HG02852 (cell line): ENCODE measurements around the gene FSTL5.
"Not testable (repeated sequence)": the region's sequence is repeated elsewhere in the genome, so short reads cannot be mapped to it uniquely, and the experiment has no call there.

Source experiments
- ATAC-seq: cut with Tn5 transposase; IDR thresholded peaks from one replicate; pipeline ENCODE4 v1.9.1; 2021; ENCODE audit warnings: mild to moderate bottlenecking, moderate library complexity; ENCODE audit not compliant: unreplicated experiment

FSTL5 gene

DNA sequence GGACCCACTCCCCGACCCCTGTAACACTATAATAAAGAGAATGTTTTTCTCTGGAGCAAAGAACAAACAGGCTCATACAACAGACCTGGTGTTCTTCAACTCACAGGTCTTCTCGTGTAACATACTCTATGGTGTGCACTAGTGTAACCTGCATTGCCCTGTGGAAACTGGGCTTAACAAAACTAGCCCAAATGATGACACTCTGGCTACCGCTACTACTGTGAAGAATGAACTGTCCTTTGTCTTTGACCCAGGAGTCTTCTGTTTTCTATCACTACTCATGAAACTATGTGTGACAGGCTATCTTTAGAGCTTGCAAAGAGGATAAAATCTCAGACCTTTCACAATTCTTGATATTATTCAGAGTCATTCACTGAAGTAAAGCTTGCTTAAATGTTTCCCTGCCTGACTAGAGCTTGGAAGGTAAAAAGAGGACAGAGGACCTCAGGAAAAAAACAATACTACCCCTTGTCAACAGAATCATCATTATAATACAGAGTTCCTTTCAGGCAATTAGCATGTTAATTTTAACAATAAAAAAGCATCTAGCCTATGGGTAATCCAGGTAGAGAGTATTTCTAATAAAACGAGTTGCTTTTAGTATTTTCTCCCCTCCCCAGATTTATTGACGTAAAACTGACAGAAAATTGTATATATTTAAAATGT lies 59.2 kb downstream of the FSTL5 start:
- no peak for ATAC-seq

DNA sequence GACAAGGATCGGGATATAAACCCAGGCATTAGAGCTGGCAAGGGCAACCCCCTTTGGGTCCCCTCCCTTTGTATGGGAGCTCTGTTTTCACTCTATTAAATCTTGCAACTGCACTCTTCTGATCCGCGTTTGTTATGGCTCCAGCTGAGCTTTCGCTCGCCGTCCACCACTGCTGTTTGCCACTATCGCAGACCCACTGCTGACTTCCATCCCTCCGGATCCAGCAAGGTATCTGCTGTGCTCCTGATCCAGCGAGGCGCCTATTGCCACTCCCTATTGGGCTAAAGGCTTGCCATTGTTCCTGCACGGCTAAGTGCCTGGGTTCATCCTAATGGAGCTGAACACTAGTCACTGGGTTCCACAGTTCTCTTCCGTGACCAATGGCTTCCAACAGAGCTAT lies 59.9 kb downstream of the FSTL5 start:
- ATAC-seq = not testable (repeated sequence)

DNA sequence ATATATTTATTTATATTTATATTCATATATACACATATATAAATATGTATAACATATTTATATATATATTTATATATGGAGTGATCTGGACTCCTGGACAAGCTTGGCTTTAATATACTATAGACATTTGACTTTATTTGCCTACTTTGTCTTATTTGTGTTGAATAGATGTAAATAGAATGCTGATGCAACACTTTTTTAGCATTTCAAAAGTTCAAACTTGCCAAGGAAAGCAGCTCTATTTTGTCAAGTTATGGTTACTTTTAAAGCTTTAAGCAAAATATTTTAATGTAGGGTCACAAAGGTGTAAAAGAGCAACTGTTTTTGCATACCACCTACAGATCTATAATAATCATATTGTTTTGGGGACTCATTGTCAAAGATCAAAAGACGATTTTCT lies 61.1 kb downstream of the FSTL5 start:
- ATAC-seq = no peak

DNA sequence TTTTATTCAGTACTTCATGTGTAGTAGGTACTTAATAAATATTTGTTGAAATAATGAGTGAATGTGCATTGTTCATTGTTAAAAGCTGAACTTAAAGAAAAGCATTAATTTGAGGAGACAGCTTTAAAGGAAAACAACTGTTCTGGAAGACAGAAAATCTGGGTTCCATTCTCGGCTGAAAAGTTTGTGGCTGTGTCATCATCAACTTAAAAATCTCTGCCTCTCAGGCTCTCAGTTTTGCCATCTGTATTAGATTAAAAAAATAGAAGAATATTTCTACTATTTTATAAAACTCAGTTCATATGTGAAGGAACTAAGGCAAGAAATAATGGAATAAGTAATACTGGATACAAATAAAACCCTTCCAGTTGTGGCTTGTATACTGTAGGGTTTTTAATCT lies 62.5 kb downstream of the FSTL5 start:
- ATAC-seq = no peak

DNA sequence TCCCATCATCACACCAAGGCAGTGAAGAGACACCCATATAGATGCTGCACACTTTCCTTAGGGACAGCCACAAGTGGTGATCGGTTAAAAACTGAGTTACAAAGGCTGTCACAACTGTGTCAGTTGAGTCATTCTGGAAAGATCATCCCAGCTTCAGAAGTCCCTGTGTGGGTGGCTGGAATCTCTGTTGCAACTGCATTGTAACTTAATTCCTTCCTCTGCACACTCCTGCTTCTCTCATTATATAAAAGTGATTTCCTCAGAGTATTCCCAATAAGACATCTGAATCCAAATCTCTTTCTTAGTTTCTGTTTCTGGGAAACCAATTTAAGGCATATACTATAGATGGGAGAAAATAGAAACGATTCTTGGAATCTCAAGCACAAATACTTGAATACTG lies 88.1 kb downstream of the FSTL5 start:
- no peak for ATAC-seq

DNA sequence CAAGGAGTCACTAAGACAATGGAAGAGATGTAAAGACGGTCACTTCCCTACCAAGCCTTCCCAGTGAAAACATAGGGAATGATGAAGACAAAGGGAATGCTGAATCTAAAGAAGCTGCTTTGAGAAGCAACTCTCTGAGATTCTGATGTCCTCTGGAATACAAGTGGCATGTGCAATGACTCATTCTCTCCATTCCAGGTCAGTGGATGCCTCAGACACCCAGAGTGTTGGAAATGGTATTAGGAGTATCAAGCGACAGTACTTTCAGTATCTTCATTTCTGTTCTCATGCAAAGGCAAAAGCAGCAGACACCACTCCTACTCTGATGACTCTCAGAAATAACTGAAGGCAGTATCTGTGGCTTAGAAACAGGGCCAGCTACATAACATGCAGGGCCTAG lies 102.6 kb downstream of the FSTL5 start:
- ATAC-seq = no peak

DNA sequence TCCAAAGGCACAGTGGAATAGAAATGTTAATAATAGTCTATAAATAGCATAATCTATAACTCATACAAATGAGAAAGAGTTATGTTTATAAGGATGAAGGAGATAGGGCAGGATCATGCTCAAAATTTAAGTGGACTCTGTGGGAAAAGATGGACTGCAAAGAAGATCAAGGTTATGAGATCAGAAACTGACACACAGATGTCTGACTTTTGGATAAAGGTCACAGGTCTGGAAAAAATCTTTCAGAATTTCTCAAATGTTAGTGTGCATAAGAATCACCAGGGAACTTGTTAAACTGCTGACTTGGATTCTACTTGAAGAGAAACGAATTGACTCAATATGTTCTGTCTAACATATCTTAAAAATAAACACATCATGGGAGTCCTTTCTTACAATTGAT lies 104.1 kb downstream of the FSTL5 start:
- ATAC-seq = no peak

DNA sequence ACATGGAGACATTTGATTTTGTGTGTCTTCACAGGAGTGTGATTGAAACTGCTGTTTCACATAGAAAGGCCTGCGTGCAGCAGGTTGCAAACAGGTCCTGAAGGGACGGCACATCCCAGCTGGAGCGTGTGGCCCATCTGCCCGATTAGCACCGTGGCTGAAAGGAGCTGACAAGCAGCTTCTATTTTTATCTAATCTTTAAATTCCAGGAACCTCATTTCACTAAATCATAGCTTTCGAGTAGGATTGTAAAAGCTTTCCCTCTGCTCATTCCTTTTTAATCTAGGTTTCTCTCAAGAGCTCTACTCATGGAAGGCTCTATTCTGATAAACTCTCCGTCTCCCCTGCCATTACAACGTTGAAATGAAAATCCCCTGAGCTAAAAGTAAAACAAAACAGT lies 106.8 kb downstream of the FSTL5 start:
- ATAC-seq = no peak

DNA sequence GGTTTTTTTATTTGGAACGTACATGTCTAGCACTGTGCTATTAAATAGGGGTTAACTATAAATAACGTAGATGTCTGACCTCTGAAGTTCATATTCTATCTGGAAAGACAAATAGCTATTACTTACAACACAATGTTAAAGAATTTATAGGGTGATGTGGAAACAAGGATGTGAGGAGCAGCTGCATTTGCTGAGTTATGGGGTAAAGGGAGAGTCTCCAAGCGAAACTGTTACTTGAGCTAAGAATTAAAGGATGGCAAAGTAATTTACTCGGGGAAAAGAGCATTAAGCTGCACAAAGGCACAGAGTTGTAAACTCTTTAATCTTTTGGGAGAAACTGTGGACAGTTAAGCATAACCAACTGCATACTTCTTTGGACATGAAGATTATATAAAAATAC lies 117.7 kb downstream of the FSTL5 start:
- ATAC-seq = no peak

DNA sequence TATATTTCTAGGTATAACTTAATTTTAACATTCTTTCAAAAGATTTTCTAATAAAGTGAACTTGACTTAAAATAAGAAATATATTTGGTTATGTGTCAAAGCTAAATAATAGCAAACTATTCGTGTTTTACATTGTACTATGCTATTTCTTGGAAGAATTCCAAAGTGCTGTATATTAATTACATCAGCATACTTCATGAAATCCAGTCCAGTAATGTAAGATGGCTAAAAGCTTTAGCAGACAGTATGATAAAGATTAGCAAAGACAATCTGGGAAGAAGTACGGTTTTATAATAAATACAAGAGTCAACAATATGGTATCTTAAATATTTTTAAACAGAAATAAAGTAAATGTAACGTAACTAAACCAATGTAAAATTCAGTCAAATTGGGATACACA lies 125.7 kb downstream of the FSTL5 start:
- ATAC-seq = no peak

DNA sequence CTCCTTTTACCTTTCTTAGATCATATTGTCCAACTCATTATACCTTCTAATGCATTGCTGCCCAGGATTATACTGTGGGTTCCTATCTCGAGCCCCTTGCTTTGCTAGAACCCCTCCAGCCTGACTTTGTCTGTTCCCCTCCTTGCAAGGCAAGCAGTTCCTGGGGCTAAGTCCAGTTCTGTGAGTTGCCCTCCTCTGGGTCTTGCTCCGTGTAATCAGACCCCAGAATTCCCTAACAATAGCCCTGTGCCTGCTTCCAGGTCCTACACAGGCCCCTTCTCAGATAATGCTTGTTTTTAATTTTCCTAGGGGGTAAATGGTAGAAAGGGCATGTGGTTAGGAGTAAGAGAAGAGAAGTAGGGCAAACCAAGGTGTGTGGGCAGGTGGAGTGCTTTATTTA lies 145.9 kb downstream of the FSTL5 start:
- no peak for ATAC-seq

DNA sequence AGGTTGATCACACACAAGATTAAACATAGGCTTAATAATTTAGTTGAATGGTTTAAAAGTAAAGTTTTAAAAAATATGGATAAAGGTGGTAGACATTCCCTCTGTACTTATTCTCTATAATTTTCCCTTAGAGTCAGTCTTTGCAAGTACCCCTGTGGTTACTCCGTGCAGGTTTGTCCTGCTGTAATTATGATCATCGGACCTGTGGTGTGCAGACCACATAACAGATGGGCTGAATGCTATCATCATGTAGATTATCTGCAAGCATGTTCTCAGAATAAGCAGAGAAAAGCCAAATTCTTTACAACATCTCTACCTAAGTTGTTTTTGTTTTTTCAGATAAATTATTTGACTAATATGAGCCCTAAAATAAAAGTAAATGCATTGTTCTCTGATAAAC lies 146.8 kb downstream of the FSTL5 start:
- ATAC-seq = no peak

DNA sequence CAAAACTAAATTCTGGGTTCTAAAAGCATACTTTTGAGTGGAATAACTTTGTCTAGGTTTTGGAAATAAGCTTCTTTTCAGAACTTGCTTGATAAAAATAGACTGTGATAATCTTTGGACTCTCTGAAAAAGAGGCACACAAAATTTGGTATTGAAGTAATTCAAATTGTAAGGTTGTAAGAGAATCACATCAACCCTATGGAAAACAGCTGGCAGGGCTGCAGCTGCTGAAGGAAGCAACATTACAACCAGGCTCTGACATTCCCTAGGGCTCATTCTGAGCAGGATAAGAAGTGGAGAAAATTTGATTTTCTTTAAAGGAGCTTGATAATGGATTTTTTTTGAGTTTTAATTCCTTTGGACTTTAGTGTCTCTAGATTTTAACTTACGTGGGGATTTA lies 147.6 kb downstream of the FSTL5 start:
- ATAC-seq = no peak

DNA sequence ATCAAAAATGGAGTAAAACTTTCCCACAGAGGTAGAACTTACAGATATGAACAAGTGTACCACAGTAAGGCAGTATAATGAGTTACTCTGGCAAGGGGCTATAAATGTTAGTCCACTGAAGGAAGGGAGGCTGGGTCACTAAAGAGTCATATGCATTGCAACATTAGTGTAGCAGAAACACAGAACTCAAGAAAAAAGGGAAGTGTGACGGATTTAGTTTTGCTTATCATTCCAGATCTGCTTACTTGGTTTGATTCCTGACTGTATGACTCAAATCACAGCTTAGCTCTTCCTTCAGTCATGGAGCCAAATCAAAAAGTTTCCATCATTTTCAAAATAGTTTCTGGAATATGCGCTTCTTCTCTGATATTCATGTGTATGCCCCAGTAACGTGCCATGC lies 148.7 kb downstream of the FSTL5 start:
- no peak for ATAC-seq

DNA sequence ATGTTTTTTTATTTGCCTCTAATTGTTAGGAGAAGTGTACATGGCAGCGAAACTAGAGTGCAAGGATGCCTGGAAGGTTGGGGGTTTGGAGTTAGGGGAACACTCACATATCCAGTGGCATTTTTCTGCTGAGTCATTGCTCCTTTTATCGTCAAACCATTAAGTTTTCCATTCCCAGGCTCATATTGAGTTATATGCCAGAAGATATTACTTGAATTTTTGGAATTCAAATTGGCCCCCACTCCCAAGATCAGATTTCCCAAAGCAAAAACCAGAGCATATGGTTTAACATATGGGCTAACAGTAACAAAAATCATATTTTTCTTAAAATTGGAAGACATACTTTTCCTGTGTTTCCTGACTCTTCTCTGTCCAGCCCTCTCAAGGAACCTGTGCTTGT lies 152.7 kb downstream of the FSTL5 start:
- ATAC-seq = no peak

DNA sequence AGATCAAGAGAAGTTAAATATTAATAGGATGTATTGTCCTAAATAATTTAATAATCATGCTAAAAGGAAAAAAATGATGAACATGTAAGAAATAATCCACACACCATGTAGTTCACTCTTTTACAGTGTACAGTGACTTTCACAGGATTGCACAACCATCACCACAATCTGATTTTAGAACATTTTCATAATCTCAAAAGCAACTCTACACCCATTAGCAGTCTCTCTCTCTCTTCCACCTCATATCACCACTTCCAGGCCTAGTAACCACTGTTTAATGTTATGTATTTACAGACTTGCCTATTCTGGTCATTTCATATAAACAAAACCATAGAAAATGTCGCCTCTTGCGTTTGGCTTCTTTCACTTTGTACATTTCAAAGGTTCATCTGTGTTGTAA lies 153.4 kb downstream of the FSTL5 start:
- no peak for ATAC-seq

DNA sequence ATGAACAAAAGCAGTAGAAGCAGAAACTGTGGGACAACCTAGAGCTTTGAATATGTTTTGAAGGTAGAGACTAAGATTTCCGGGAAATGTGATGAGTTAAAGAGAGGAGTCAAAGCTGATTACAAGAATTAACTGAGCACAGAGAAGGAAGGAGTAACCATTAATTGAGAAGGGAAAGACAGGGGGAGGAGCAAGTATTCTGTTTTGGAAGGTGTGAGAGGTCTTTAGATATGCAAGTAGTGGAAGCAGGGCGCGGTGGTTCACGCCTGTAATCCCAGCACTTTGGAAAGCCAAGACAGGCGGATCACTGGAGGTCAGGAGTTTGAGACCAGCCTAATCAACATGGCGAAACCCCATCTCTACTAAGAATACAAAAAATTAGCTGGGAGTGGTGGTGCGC lies 171.5 kb downstream of the FSTL5 start:
- no peak for ATAC-seq

DNA sequence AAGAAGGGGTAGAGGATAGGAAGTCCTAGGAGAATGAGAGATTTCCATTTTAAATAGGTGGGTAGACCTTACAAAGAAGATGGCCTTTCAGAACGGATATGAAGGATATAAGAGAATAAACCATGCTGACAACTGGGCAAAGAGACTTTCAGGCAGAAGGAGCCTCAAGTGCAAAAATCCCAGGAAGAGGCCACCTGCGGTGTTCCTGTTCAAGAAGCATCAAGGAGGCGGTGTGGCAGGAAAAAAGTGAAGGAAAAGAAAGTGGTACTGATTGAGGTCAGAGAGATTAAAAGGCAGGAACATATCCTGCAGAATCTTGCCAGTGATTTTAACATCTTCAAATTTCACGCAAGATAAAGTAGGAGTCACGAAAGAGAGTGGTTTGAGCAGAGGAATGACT lies 172.0 kb downstream of the FSTL5 start:
- ATAC-seq = no peak

DNA sequence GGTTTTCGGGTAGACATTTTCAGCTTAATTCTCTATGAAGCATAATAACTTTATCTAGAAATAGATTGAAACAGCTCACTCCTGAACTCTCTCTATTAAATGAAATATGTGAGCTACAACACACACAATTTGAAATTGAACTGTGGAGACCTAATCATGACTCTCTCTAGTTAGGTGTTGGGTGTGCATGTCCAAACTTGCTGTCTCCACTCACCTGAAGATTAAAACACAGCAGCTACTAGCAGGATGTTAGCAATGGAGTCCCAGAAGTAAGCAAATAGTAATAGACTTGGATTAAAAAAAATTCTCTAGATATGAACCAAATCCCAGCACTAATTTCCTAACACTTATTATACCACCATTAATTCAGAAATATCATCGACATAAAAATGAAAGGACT lies 173.1 kb downstream of the FSTL5 start:
- ATAC-seq = no peak

DNA sequence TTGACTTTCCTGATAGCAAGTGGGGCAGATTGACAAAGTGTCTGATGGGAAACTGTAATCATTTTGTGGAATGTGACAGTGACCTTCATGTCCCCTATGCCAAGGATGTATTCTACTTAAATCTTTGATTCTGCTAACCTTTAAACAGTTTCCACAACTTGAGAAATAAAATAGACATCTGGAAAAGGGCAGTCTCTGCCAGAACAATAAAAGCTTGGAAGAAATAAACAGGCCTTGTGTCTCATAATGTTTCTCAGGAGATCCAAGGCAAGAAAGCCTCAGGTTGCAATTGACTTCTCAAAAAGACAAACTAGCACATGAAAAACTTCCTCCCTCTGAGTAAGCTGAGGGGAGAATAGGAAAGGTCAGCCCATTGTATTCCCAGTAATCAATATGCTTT lies 174.9 kb downstream of the FSTL5 start:
- ATAC-seq = no peak

DNA sequence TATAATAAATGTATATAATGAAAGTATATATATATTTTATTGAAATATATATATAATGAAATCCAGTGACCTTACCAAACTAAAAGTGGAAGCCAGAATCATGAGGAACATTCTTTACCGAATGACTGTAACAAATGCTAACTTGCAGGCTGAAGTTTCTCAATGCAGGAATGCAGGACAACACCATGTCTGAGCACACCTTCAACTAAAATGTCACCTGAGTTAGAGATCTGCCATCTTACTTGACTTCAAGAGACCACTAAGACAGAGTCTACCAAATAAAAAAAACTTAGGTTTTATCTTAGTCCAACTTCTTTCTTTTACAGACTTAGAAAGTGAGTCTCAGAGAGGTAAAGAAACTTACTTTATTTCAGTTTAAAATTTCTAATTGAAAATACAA lies 176.2 kb downstream of the FSTL5 start:
- no peak for ATAC-seq

DNA sequence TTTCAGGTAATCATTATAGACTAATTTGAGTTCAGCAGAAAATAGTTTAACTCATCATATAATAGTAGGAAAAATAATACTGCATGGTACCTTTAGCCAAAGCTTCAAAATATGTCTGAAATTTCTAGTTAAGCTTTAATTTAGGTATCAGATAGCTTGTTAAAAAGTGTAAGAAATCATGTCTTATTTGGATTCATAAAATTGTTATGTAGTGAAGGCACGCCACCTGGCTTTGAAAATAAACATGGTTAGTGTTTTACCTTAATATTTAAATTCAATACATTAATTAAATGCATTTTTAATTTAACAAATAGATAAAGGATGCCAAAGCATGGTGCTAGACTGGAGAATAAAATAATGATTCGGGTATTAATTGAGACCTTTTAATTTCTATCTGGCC lies 211.4 kb downstream of the FSTL5 start:
- no peak for ATAC-seq

DNA sequence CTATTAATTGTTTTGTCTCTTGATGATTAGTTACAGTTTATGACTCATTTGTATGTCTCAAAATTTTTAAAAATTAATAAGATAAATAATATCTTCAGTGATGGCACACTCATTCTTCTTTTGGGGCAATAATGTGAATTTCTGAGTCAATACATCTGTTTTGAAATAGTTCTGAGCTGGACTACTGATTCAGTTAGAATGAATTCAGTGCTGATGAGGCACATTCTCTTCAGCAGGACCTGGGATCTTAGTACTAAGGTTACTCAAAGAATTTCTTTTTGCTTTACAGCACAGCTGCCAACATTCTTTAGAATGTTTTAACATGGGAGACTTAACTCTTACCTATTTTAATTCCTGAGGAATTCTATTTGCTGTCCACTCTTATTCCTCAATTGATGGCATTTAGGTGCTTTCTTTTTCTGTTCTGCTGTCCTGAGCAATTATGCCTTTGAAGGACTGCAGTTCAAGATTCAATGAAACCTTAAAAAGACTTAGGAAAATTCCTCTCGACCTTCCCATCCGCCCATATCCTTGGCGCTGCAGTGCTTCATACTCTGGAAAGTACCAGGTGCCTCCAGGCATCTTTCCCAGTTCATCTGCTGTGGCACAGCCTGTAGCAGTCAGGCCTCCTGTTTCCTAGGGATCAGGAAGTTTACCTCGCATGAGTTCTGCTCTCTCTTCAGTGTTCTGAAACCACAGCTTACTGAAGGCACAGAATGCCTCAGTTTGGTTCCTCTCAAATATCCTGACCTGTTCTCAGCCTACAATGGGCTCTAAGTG lies 213.7 kb downstream of the FSTL5 start:
- no peak for ATAC-seq
